HCT116 (cell line): ENCODE data around the gene ZNF346. TPM values are rescaled to one million over a fixed set of nuclear protein-coding genes. Genes with fewer than 3 reads are reported as not detected.
"Not testable (repeated sequence)": the region's sequence is repeated elsewhere in the genome, so short reads cannot be mapped to it uniquely, and the experiment has no call there.

ENCODE experiments used
- ATAC-seq: fragments of 200-7000 bp; cut with Tn5 transposase; 2 replicates; pipeline ENCODE4 v1.9.1; 2020; ENCODE audit warnings: mild to moderate bottlenecking, moderate library complexity
- BruUV-seq: library from RNA; stranded (reverse); fragments of 400-500 nt; replicated peaks from 2 replicates; lab custom pipeline; 2021; lab: Mats Ljungman, UMichigan
- CTCF ChIA-PET: fragments of 300-600 bp; sonication (Branson Sonifier 250); formaldehyde crosslinking; loops from one replicate; lab custom pipeline; 2021; ENCODE audit warnings: antibody characterized with exemption; lab: Charles Lee
- POLR2A ChIA-PET: fragments of 300-600, 350-600 bp; sonication (Branson Sonifier 250); formaldehyde crosslinking; loops from one replicate; lab custom pipeline; 2021; ENCODE audit warnings: antibody characterized with exemption; lab: Charles Lee
- RAD21 ChIA-PET, 2 experiments: fragments of 300-600 bp; sonication (Branson Sonifier 250); formaldehyde crosslinking; loops; one replicate each; lab custom pipeline; 2023; ENCODE audit warnings: low total read pairs in 2 of 2; ENCODE audit not compliant: uncharacterized antibody in 2 of 2, unreplicated experiment in 2 of 2, low non-redundant PET in 1 of 2; lab: Charles Lee
- DNase-seq: peaks from one replicate; pipeline ENCODE4 v3.0.0-alpha.2; 2010; ENCODE audit warnings: low read depth, low spot score
- H2AFZ ChIP-seq: fragments of 200-600 bp; shearing (Covaris generic), sonication (generic); 2 replicates; pipeline ENCODE4 v1.6.1; 2017; ENCODE audit warnings: low read depth, mixed run types, mixed read lengths, antibody characterized with exemption, low read length; ENCODE audit not compliant: poor library complexity, severe bottlenecking
- H3K27ac ChIP-seq: 2 replicates; pipeline ENCODE4 v1.5.1; 2012; ENCODE audit warnings: low read depth, low read length
- H3K27me3 ChIP-seq: fragments of 200-600 bp; sonication (generic); 2 replicates; pipeline ENCODE4 v1.6.1; 2016; ENCODE audit warnings: mixed run types, low read length, mixed read lengths; ENCODE audit not compliant: insufficient read depth
- H3K36me3 ChIP-seq, 2 experiments: fragments of 200-500 bp in 1 of 2; fragments of 200-600 bp in 1 of 2; sonication (Bioruptor generic) in 1 of 2; sonication (generic) in 1 of 2; 2 replicates each; pipeline versions ENCODE4 v1.5.1 to v1.6.1; 2014 to 2016; ENCODE audit warnings: low read length in 2 of 2, inconsistent platforms in 1 of 2, mixed read lengths in 1 of 2, mixed run types in 1 of 2; ENCODE audit not compliant: insufficient read depth in 2 of 2, control insufficient read depth in 1 of 2
- H3K4me1 ChIP-seq, 2 experiments: fragments of 200-600 bp in 1 of 2; sonication (generic) in 1 of 2; 2 replicates each; pipeline versions ENCODE4 v1.5.1 to v1.6.1; 2012 to 2017; ENCODE audit warnings: low read length in 2 of 2, inconsistent platforms in 1 of 2, mild to moderate bottlenecking in 1 of 2, mixed read lengths in 1 of 2, mixed run types in 1 of 2, moderate library complexity in 1 of 2; ENCODE audit not compliant: insufficient read depth in 2 of 2, control insufficient read depth in 1 of 2
- H3K4me2 ChIP-seq: fragments of 200-600 bp; sonication (generic); 2 replicates; pipeline ENCODE4 v1.6.1; 2017; ENCODE audit warnings: mixed run types, low read length, mixed read lengths
- H3K4me3 ChIP-seq, 2 experiments: fragments of 200-600 bp in 1 of 2; sonication (generic) in 1 of 2; replicated peaks in 1 of 2; 2 replicates each; pipeline ENCODE4 v1.5.1; 2011 to 2016; ENCODE audit warnings: low read length in 2 of 2, control low read depth in 1 of 2, low read depth in 1 of 2, mild to moderate bottlenecking in 1 of 2, mixed read lengths in 1 of 2, mixed run types in 1 of 2
- H3K79me2 ChIP-seq: fragments of 200-600 bp; sonication (generic); 2 replicates; pipeline ENCODE4 v1.6.1; 2017; ENCODE audit warnings: mild to moderate bottlenecking, mixed run types, low read length, moderate library complexity, mixed read lengths; ENCODE audit not compliant: insufficient read depth
- H3K9ac ChIP-seq: fragments of 200-600 bp; sonication (generic); 2 replicates; pipeline ENCODE4 v1.6.1; 2016; ENCODE audit warnings: low read length, mixed read lengths
- H3K9me2 ChIP-seq: fragments of 200-600 bp; sonication (generic), shearing (Covaris generic); 2 replicates; pipeline ENCODE4 v1.6.1; 2017; ENCODE audit warnings: mixed run types, mild to moderate bottlenecking, moderate library complexity; ENCODE audit not compliant: insufficient read depth
- H3K9me3 ChIP-seq, 2 experiments: fragments of 200-500 bp in 1 of 2; fragments of 200-600 bp in 1 of 2; sonication (Bioruptor generic) in 1 of 2; sonication (generic) in 1 of 2; 2 replicates each; pipeline ENCODE4 v1.6.1; 2014 to 2017; ENCODE audit warnings: low read length in 2 of 2, mixed read lengths in 2 of 2, inconsistent platforms in 1 of 2, low read depth in 1 of 2, mild to moderate bottlenecking in 1 of 2, mixed run types in 1 of 2, moderate library complexity in 1 of 2; ENCODE audit not compliant: control insufficient read depth in 1 of 2, insufficient read depth in 1 of 2
- H4K20me1 ChIP-seq: fragments of 200-600 bp; sonication (generic), shearing (Covaris generic); 2 replicates; pipeline ENCODE4 v1.6.1; 2017; ENCODE audit warnings: mixed run types, mild to moderate bottlenecking, moderate library complexity; ENCODE audit not compliant: insufficient read depth
- POLR2A ChIP-seq: IDR thresholded peaks from 2 replicates; pipeline ENCODE4 v1.7.0; 2011; ENCODE audit warnings: borderline replicate concordance; ENCODE audit not compliant: insufficient read depth, insufficient read length; ENCODE audit errors: extremely low read depth
- SP1 ChIP-seq: IDR thresholded peaks from 2 replicates; pipeline ENCODE4 v1.6.1; 2012; ENCODE audit warnings: low read depth
- SRF ChIP-seq: IDR thresholded peaks from 2 replicates; pipeline ENCODE4 v1.6.1; 2012; ENCODE audit warnings: low read depth
- YY1 ChIP-seq: IDR thresholded peaks from 2 replicates; pipeline ENCODE4 v1.6.1; 2011; ENCODE audit warnings: low read length, low read depth, moderate library complexity, mild to moderate bottlenecking; ENCODE audit not compliant: insufficient replicate concordance; ENCODE audit errors: extremely low read depth
- intact Hi-C: fragments of 100-400 bp; cut with micrococcal nuclease; formaldehyde crosslinking; loops from 2 replicates; pipeline ENCODE4 v1.10.0; 2022
- total RNA-seq: library from RNA; stranded (reverse); gene quantifications from one replicate; pipeline ENCODE4 v1.2.1, GENCODE V29; 2021; ENCODE audit not compliant: unreplicated experiment
- TF ChIP-seq, protein P1 (sequence below), 3 experiments: fragments of 200-600 bp in 1 of 3; sonication (generic) in 1 of 3; IDR thresholded peaks in 2 of 3; conservative IDR thresholded peaks in 1 of 3; 2 replicates each; pipeline ENCODE4 v1.5.1; 2012 to 2017; ENCODE audit warnings: low read depth in 2 of 3, low read length in 2 of 3, antibody characterized with exemption in 1 of 3, borderline replicate concordance in 1 of 3, control low read depth in 1 of 3, mild to moderate bottlenecking in 1 of 3, mixed read lengths in 1 of 3, mixed run types in 1 of 3, moderate library complexity in 1 of 3; ENCODE audit not compliant: insufficient read depth in 1 of 3
- TF ChIP-seq, protein P2 (sequence below): IDR thresholded peaks from 2 replicates; pipeline ENCODE4 v1.6.1; 2012
- TF ChIP-seq, protein P3 (sequence below): IDR thresholded peaks from 2 replicates; pipeline ENCODE4 v1.6.1; 2012

Gene ZNF346
- total RNA-seq, 1 experiment from 2014 or later, result 13.7 TPM

DNA sequence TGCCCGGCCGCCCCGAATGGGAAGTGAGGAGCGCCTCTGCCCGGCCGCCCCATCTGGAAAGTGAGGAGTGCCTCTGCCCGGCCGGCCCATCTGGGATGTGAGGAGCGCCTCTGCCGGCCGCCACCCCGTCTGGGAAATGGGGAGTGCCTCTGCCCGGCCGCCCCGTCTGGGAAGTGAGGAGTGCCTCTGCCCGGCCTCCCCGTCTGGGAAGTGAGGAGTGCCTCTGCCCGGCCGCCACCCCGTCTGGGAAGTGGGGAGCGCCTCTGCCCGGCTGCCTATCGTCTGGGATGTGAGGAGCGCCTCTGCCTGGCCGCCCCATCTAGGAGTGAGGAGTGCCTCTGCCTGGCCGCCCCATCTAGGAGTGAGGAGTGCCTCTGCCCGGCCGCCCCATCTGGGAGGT, 38.3 kb upstream of the ZNF346 start:
- H3K27me3 ChIP-seq, POLR2A ChIA-PET, ATAC-seq, DNase-seq, H3K4me1 ChIP-seq, RAD21 ChIA-PET, BruUV-seq, H3K4me3 ChIP-seq, CTCF ChIA-PET, H3K4me2 ChIP-seq, H3K9ac ChIP-seq, H3K27ac ChIP-seq, H4K20me1 ChIP-seq, intact Hi-C loops, H3K9me2 ChIP-seq, H2AFZ ChIP-seq, H3K9me3 ChIP-seq: not testable (repeated sequence)
- Histone ChIP-seq H3K79me2 (peaks cover 82% of the 10 kb centered on the region), H3K36me3 (peaks cover 17 to 32% of the 10 kb centered on the region in 2 experiments)

DNA sequence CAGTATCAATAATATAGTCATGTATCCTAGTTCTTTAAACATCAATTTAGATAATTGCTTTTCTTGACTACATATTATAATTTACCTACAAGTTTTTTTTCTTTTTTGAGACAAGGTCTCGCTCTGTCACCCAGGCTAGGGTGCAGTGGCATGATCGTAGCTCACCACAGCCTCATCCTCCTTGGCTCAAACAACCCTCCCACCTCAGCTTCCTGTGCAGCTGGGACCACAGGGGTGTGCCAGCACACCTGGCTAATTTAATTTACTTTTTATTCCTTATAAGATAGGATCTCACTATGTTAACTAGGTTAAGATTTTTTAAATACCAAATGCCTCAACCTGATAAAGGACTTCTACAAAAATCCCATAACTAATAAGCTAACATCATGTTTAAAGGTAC, 37.0 kb upstream of the ZNF346 start:
- H3K4me2 ChIP-seq, result no peak overlapping the region
- no peaks in the 10 kb centered on the region for H3K27me3 ChIP-seq
- H3K27ac ChIP-seq, result no peak overlapping the region
- H4K20me1 ChIP-seq, result no peaks in the 10 kb centered on the region; the same call in 1 of the 2 replicates
- ATAC-seq (no peak), DNase-seq (no peak)
- H2AFZ ChIP-seq, result no peak overlapping the region
- no TSS peak for BruUV-seq
- no peaks in the 10 kb centered on the region for H3K4me1 ChIP-seq
- H3K79me2 ChIP-seq, result peaks cover 82% of the 10 kb centered on the region
- TF ChIP-seq, protein P1, sequence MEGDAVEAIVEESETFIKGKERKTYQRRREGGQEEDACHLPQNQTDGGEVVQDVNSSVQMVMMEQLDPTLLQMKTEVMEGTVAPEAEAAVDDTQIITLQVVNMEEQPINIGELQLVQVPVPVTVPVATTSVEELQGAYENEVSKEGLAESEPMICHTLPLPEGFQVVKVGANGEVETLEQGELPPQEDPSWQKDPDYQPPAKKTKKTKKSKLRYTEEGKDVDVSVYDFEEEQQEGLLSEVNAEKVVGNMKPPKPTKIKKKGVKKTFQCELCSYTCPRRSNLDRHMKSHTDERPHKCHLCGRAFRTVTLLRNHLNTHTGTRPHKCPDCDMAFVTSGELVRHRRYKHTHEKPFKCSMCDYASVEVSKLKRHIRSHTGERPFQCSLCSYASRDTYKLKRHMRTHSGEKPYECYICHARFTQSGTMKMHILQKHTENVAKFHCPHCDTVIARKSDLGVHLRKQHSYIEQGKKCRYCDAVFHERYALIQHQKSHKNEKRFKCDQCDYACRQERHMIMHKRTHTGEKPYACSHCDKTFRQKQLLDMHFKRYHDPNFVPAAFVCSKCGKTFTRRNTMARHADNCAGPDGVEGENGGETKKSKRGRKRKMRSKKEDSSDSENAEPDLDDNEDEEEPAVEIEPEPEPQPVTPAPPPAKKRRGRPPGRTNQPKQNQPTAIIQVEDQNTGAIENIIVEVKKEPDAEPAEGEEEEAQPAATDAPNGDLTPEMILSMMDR (IDR thresholded peaks at IDR 0.05 in 2 of 3, conservative IDR thresholded peaks at IDR 0.05 in 1 of 3; ENCODE audit: borderline replicate concordance in 1 of 3, insufficient read depth in 1 of 3, low read depth in 2 of 3, low read length in 2 of 3), result no peak
- TF ChIP-seq POLR2A (no peak), SRF (no peak), YY1 (no peak), SP1 (no peak)
- TF ChIP-seq, protein P2, sequence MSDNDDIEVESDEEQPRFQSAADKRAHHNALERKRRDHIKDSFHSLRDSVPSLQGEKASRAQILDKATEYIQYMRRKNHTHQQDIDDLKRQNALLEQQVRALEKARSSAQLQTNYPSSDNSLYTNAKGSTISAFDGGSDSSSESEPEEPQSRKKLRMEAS, result no peak
- TF ChIP-seq, protein P3, sequence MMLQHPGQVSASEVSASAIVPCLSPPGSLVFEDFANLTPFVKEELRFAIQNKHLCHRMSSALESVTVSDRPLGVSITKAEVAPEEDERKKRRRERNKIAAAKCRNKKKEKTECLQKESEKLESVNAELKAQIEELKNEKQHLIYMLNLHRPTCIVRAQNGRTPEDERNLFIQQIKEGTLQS, result no peak
- ChIA-PET POLR2A (no interaction called here), RAD21 (no interaction called here), CTCF (no interaction called here)
- no peaks in the 10 kb centered on the region for H3K9me2 ChIP-seq
- H3K9ac ChIP-seq, result no peak overlapping the region
- H3K36me3 ChIP-seq, result peaks cover 6 to 20% of the 10 kb centered on the region in 2 experiments; a peak in 3 of 4 replicates
- H3K9me3 ChIP-seq, result no peaks in the 10 kb centered on the region
- H3K4me3 ChIP-seq, result no peak overlapping the region
- intact Hi-C loops, result no loop called here
